ENCODE data around the gene POP5. TPM values are rescaled to one million over a fixed set of nuclear protein-coding genes. Genes with fewer than 3 reads are reported as not detected.

POP5 gene
- total and polyA plus RNA-seq, 12 donors = 31.4 to 158 (median 68.9) TPM

DNA sequence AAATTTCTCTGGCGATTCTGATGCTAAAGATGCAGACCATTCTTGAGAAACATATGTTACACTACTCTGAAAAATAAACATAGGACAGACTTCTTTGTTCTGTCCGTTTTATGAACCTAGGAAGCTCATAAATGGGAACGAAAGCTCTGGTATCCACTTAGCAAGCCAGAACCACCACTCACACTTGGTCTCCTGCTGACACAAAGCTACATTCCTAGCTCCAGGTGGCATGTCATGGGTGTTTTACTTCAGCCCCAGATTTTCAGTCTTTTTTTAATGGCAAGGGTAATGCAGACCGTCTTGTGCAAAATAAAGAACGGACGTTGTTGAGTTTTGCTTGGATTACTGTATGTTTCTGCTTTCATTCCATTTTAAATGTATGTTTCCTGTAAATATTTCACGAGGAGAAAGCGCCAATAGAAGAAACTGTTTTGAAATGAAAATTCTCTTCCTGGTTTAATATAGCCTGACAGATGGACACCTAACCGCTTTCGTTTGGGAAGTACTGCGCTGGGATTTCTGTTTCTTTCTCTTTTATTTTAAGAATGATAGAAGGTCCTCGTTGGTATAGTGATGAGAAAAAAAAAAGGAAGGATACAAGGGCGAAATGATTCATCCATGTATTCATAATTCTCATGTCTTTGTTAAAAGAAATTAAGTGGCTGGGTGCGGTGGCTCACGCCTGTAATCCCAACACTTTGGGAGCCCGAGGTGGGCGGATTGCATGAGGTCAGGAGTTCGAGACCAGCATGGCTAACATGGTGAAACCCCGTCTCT, 51.4 kb downstream of the POP5 start:
- Histone ChIP-seq H3K27ac (peak overlapping the region; percentile 79 to 96 (median 96)), H3K4me1 (replicated peaks in 1 of 2) (peaks cover 0 to 12% of the 10 kb centered on the region in 2 donors), H3K4me3 (peak overlapping the region in 2 of 4 donors; percentile 49 to 80), H3K27me3 (no peaks in the 10 kb centered on the region), H3K36me3 (replicated peaks in 1 of 2) (no peaks in the 10 kb centered on the region), H3K9me3 (replicated peaks in 1 of 3) (no peaks in the 10 kb centered on the region)
- 22 to 45% (median 40%) methylated on average over 19 of the region's 19 CpGs for WGBS, 4 donors
- peak in 1 of 2 donors; percentile 18 for TF ChIP-seq POLR2A (IDR thresholded peaks at IDR 0.05)
- TF ChIP-seq, protein P1, sequence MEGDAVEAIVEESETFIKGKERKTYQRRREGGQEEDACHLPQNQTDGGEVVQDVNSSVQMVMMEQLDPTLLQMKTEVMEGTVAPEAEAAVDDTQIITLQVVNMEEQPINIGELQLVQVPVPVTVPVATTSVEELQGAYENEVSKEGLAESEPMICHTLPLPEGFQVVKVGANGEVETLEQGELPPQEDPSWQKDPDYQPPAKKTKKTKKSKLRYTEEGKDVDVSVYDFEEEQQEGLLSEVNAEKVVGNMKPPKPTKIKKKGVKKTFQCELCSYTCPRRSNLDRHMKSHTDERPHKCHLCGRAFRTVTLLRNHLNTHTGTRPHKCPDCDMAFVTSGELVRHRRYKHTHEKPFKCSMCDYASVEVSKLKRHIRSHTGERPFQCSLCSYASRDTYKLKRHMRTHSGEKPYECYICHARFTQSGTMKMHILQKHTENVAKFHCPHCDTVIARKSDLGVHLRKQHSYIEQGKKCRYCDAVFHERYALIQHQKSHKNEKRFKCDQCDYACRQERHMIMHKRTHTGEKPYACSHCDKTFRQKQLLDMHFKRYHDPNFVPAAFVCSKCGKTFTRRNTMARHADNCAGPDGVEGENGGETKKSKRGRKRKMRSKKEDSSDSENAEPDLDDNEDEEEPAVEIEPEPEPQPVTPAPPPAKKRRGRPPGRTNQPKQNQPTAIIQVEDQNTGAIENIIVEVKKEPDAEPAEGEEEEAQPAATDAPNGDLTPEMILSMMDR (IDR thresholded peaks at IDR 0.05) = no peak
- DNase-seq = no peak
- intact Hi-C loops (cut with DNase I) = no loop called here

DNA sequence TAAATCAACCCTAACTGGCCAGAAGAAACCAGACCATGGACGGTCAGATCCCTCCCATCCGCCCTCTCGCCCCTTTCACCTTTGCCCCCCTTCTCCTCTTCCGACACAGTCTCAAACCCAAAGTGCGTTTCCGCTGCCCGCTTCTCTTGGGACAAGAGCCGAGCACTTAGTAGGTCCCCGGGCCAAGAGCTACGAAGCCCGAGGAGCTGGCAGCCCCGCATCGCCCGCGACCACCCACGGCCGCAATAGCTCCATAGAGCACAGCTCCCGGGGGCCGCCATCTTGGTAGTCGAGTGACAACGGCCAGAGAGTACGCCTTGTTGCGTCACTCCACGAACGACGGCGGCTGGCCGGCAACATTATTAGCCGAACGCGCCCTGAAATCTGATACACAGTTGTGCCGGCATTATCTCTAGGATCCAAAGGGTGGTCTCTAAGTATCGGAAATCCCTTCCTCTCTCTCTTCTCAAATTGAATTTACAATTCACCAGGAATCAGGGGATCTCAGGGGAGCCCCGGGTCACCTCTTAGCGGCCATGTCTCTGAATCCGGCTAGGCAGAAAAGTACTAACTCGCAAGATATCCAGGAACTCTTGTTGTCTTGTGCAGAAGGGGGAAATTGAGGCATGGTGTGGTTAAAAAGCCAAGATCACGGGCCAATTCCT, 52.2 kb downstream of the POP5 start, which contains the start of gene COQ5:
Gene COQ5, minus strand, starts transcription at position 298 of the 665 bp plus-strand sequence. Its CDS starts 17 bp downstream, at position 281.
- DNase-seq = peak; percentile 86 to 96 (median 92)
- intact Hi-C loops (cut with DNase I) = no loop called here
- H3K4me3 ChIP-seq = peak within 1 kb of the TSS; percentile 49 to 88 (median 82)
- no peaks in the 10 kb centered on the region for H3K27me3 ChIP-seq
- H3K4me1 ChIP-seq (replicated peaks in 1 of 2) = peaks cover 0 to 12% of the 10 kb centered on the region in 2 donors
- TF ChIP-seq, protein P1 (IDR thresholded peaks at IDR 0.05) = no peak
- TF ChIP-seq POLR2A (IDR thresholded peaks at IDR 0.05) = peak; percentile 43 to 76
- 0 to 1% (median 1%) methylated on average over 25 to 38 of the region's 38 CpGs for WGBS, 4 donors
- H3K9me3 ChIP-seq (replicated peaks in 1 of 3) = no peaks in the 10 kb centered on the region
- no peaks in the 10 kb centered on the region for H3K36me3 ChIP-seq (replicated peaks in 1 of 2)
- peak within 1 kb of the TSS; percentile 79 to 96 (median 96) for H3K27ac ChIP-seq

Other genes with a start within 250 kb of the POP5 start
- 10 to 100 TPM in 3 of 9 donors, 1 to 10 TPM in 5, under 1 TPM in 1; 0.87 to 24.2 (median 6.9) TPM for gene MSI1, start 212.2 kb downstream of the POP5 start, total RNA-seq
- 1 to 10 TPM in 2 of 3 donors, under 1 TPM in 1; 0.88 to 8.8 (median 6.6) TPM for gene MSI1, start 212.2 kb downstream of the POP5 start, polyA plus RNA-seq
- 1,000 to 10,000 TPM in 1 of 9 donors, 100 to 1,000 TPM in 8; 378 to 1,017 (median 716) TPM for gene COX6A1, start 143.3 kb downstream of the POP5 start, total RNA-seq
- 1,000 to 10,000 TPM in 1 of 3 donors, 100 to 1,000 TPM in 2; 504 to 1,577 (median 661) TPM for gene COX6A1, start 143.3 kb downstream of the POP5 start, polyA plus RNA-seq
- gene TRIAP1, start 135.0 kb downstream of the POP5 start, total RNA-seq = 10 to 100 TPM in 8 of 9 donors, 1 to 10 TPM in 1; 8.2 to 53.5 (median 19.9) TPM
- gene TRIAP1, start 135.0 kb downstream of the POP5 start, polyA plus RNA-seq = 10 to 100 TPM; 19.2 to 35.6 (median 19.9) TPM
- 10 to 100 TPM; 21.9 to 43.6 (median 32.4) TPM for gene GATC, start 135.0 kb downstream of the POP5 start, total RNA-seq
- 10 to 100 TPM in 1 of 3 donors, 1 to 10 TPM in 2; 9.0 to 29.8 (median 9.3) TPM for gene GATC, start 135.0 kb downstream of the POP5 start, polyA plus RNA-seq
- gene SRSF9, start 111.7 kb downstream of the POP5 start, total RNA-seq = 100 to 1,000 TPM in 6 of 9 donors, 10 to 100 TPM in 3; 55.5 to 206 (median 179) TPM
- 100 to 1,000 TPM in 1 of 3 donors, 10 to 100 TPM in 2; 62.5 to 123 (median 75.4) TPM for gene SRSF9, start 111.7 kb downstream of the POP5 start, polyA plus RNA-seq
- 100 to 1,000 TPM; 168 to 463 (median 304) TPM for gene DYNLL1, start 85.3 kb downstream of the POP5 start, total RNA-seq
- 100 to 1,000 TPM; 301 to 378 (median 335) TPM for gene DYNLL1, start 85.3 kb downstream of the POP5 start, polyA plus RNA-seq
- 10 to 100 TPM; 24.9 to 74.4 (median 34.9) TPM for gene COQ5, start 52.2 kb downstream of the POP5 start, total RNA-seq
- gene COQ5, start 52.2 kb downstream of the POP5 start, polyA plus RNA-seq = 10 to 100 TPM; 31.9 to 46.6 (median 34.2) TPM
- gene RNF10, start 47.0 kb downstream of the POP5 start, total RNA-seq = 100 to 1,000 TPM in 8 of 9 donors, 10 to 100 TPM in 1; 99.9 to 366 (median 237) TPM
- gene RNF10, start 47.0 kb downstream of the POP5 start, polyA plus RNA-seq = 100 to 1,000 TPM; 194 to 741 (median 572) TPM
- 1 to 10 TPM in 7 of 9 donors, under 1 TPM in 1, not detected in 1; 0.42 to 3.9 (median 2.1) TPM for gene CABP1, start 59.2 kb upstream of the POP5 start, total RNA-seq
- gene CABP1, start 59.2 kb upstream of the POP5 start, polyA plus RNA-seq = 1 to 10 TPM; 2.3 to 5.1 (median 2.9) TPM
- gene MLEC, start 105.7 kb upstream of the POP5 start, total RNA-seq = 100 to 1,000 TPM; 210 to 555 (median 285) TPM
- 100 to 1,000 TPM in 1 of 3 donors, 10 to 100 TPM in 2; 68.3 to 286 (median 90.0) TPM for gene MLEC, start 105.7 kb upstream of the POP5 start, polyA plus RNA-seq
- 10 to 100 TPM; 21.5 to 97.5 (median 66.2) TPM for gene UNC119B, start 129.1 kb upstream of the POP5 start, total RNA-seq
- gene UNC119B, start 129.1 kb upstream of the POP5 start, polyA plus RNA-seq = 10 to 100 TPM; 14.0 to 43.9 (median 17.9) TPM
- 100 to 1,000 TPM in 4 of 9 donors, 10 to 100 TPM in 5; 54.9 to 179 (median 94.1) TPM for gene ACADS, start 144.4 kb upstream of the POP5 start, total RNA-seq
- gene ACADS, start 144.4 kb upstream of the POP5 start, polyA plus RNA-seq = 10 to 100 TPM in 2 of 3 donors, 1 to 10 TPM in 1; 6.2 to 68.4 (median 53.9) TPM